HCT116 (cell line): Measurements from ENCODE around the gene KRTAP19-8. TPM values are rescaled to one million over a fixed set of nuclear protein-coding genes. Genes with fewer than 3 reads are reported as not detected.

Experiments used
- ATAC-seq: fragments of 200-7000 bp; cut with Tn5 transposase; 2 replicates; pipeline ENCODE4 v1.9.1; 2020; ENCODE audit warnings: mild to moderate bottlenecking, moderate library complexity
- BruUV-seq: library from RNA; stranded (reverse); fragments of 400-500 nt; replicated peaks from 2 replicates; lab custom pipeline; 2021; lab: Mats Ljungman, UMichigan
- CTCF ChIA-PET: fragments of 300-600 bp; sonication (Branson Sonifier 250); formaldehyde crosslinking; loops from one replicate; lab custom pipeline; 2021; ENCODE audit warnings: antibody characterized with exemption; lab: Charles Lee
- POLR2A ChIA-PET: fragments of 300-600, 350-600 bp; sonication (Branson Sonifier 250); formaldehyde crosslinking; loops from one replicate; lab custom pipeline; 2021; ENCODE audit warnings: antibody characterized with exemption; lab: Charles Lee
- RAD21 ChIA-PET, 2 experiments: fragments of 300-600 bp; sonication (Branson Sonifier 250); formaldehyde crosslinking; loops; one replicate each; lab custom pipeline; 2023; ENCODE audit warnings: low total read pairs in 2 of 2; ENCODE audit not compliant: uncharacterized antibody in 2 of 2, unreplicated experiment in 2 of 2, low non-redundant PET in 1 of 2; lab: Charles Lee
- DNase-seq: peaks from one replicate; pipeline ENCODE4 v3.0.0-alpha.2; 2010; ENCODE audit warnings: low read depth, low spot score
- H2AFZ ChIP-seq: fragments of 200-600 bp; shearing (Covaris generic), sonication (generic); 2 replicates; pipeline ENCODE4 v1.6.1; 2017; ENCODE audit warnings: low read depth, mixed run types, mixed read lengths, antibody characterized with exemption, low read length; ENCODE audit not compliant: poor library complexity, severe bottlenecking
- H3K27ac ChIP-seq: 2 replicates; pipeline ENCODE4 v1.5.1; 2012; ENCODE audit warnings: low read depth, low read length
- H3K27me3 ChIP-seq: fragments of 200-600 bp; sonication (generic); 2 replicates; pipeline ENCODE4 v1.6.1; 2016; ENCODE audit warnings: mixed run types, low read length, mixed read lengths; ENCODE audit not compliant: insufficient read depth
- H3K36me3 ChIP-seq, 2 experiments: fragments of 200-500 bp in 1 of 2; fragments of 200-600 bp in 1 of 2; sonication (Bioruptor generic) in 1 of 2; sonication (generic) in 1 of 2; 2 replicates each; pipeline versions ENCODE4 v1.5.1 to v1.6.1; 2014 to 2016; ENCODE audit warnings: low read length in 2 of 2, inconsistent platforms in 1 of 2, mixed read lengths in 1 of 2, mixed run types in 1 of 2; ENCODE audit not compliant: insufficient read depth in 2 of 2, control insufficient read depth in 1 of 2
- H3K4me1 ChIP-seq, 2 experiments: fragments of 200-600 bp in 1 of 2; sonication (generic) in 1 of 2; 2 replicates each; pipeline versions ENCODE4 v1.5.1 to v1.6.1; 2012 to 2017; ENCODE audit warnings: low read length in 2 of 2, inconsistent platforms in 1 of 2, mild to moderate bottlenecking in 1 of 2, mixed read lengths in 1 of 2, mixed run types in 1 of 2, moderate library complexity in 1 of 2; ENCODE audit not compliant: insufficient read depth in 2 of 2, control insufficient read depth in 1 of 2
- H3K4me2 ChIP-seq: fragments of 200-600 bp; sonication (generic); 2 replicates; pipeline ENCODE4 v1.6.1; 2017; ENCODE audit warnings: mixed run types, low read length, mixed read lengths
- H3K4me3 ChIP-seq, 2 experiments: fragments of 200-600 bp in 1 of 2; sonication (generic) in 1 of 2; replicated peaks in 1 of 2; 2 replicates each; pipeline ENCODE4 v1.5.1; 2011 to 2016; ENCODE audit warnings: low read length in 2 of 2, control low read depth in 1 of 2, low read depth in 1 of 2, mild to moderate bottlenecking in 1 of 2, mixed read lengths in 1 of 2, mixed run types in 1 of 2
- H3K79me2 ChIP-seq: fragments of 200-600 bp; sonication (generic); 2 replicates; pipeline ENCODE4 v1.6.1; 2017; ENCODE audit warnings: mild to moderate bottlenecking, mixed run types, low read length, moderate library complexity, mixed read lengths; ENCODE audit not compliant: insufficient read depth
- H3K9ac ChIP-seq: fragments of 200-600 bp; sonication (generic); 2 replicates; pipeline ENCODE4 v1.6.1; 2016; ENCODE audit warnings: low read length, mixed read lengths
- H3K9me2 ChIP-seq: fragments of 200-600 bp; sonication (generic), shearing (Covaris generic); 2 replicates; pipeline ENCODE4 v1.6.1; 2017; ENCODE audit warnings: mixed run types, mild to moderate bottlenecking, moderate library complexity; ENCODE audit not compliant: insufficient read depth
- H3K9me3 ChIP-seq, 2 experiments: fragments of 200-500 bp in 1 of 2; fragments of 200-600 bp in 1 of 2; sonication (Bioruptor generic) in 1 of 2; sonication (generic) in 1 of 2; 2 replicates each; pipeline ENCODE4 v1.6.1; 2014 to 2017; ENCODE audit warnings: low read length in 2 of 2, mixed read lengths in 2 of 2, inconsistent platforms in 1 of 2, low read depth in 1 of 2, mild to moderate bottlenecking in 1 of 2, mixed run types in 1 of 2, moderate library complexity in 1 of 2; ENCODE audit not compliant: control insufficient read depth in 1 of 2, insufficient read depth in 1 of 2
- H4K20me1 ChIP-seq: fragments of 200-600 bp; sonication (generic), shearing (Covaris generic); 2 replicates; pipeline ENCODE4 v1.6.1; 2017; ENCODE audit warnings: mixed run types, mild to moderate bottlenecking, moderate library complexity; ENCODE audit not compliant: insufficient read depth
- ELF1 ChIP-seq: IDR thresholded peaks from 2 replicates; pipeline ENCODE4 v1.6.1; 2012; ENCODE audit warnings: low read depth, borderline replicate concordance
- EZH2phosphoT487 ChIP-seq: fragments of 200-600 bp; IDR thresholded peaks from 2 replicates; pipeline ENCODE4 v1.6.1; 2018; ENCODE audit warnings: antibody characterized with exemption, borderline replicate concordance
- POLR2A ChIP-seq: IDR thresholded peaks from 2 replicates; pipeline ENCODE4 v1.7.0; 2011; ENCODE audit warnings: borderline replicate concordance; ENCODE audit not compliant: insufficient read depth, insufficient read length; ENCODE audit errors: extremely low read depth
- SRF ChIP-seq: IDR thresholded peaks from 2 replicates; pipeline ENCODE4 v1.6.1; 2012; ENCODE audit warnings: low read depth
- YY1 ChIP-seq: IDR thresholded peaks from 2 replicates; pipeline ENCODE4 v1.6.1; 2011; ENCODE audit warnings: low read length, low read depth, moderate library complexity, mild to moderate bottlenecking; ENCODE audit not compliant: insufficient replicate concordance; ENCODE audit errors: extremely low read depth
- ZFX ChIP-seq: fragments of 450-650 bp; IDR thresholded peaks from 2 replicates; pipeline ENCODE4 v1.6.1; 2017
- ZNF274 ChIP-seq: fragments of 200-500 bp; sonication (Bioruptor generic); IDR thresholded peaks from 2 replicates; pipeline ENCODE4 v1.6.1; 2014; ENCODE audit warnings: mild to moderate bottlenecking, low read depth, low read length, inconsistent platforms
- intact Hi-C: fragments of 100-400 bp; cut with micrococcal nuclease; formaldehyde crosslinking; loops from 2 replicates; pipeline ENCODE4 v1.10.0; 2022
- total RNA-seq: library from RNA; stranded (reverse); gene quantifications from one replicate; pipeline ENCODE4 v1.2.1, GENCODE V29; 2021; ENCODE audit not compliant: unreplicated experiment
- TF ChIP-seq, protein P1 (sequence below): IDR thresholded peaks from 2 replicates; pipeline ENCODE4 v1.6.1; 2011; ENCODE audit warnings: mild to moderate bottlenecking, low read length, moderate library complexity; ENCODE audit not compliant: insufficient replicate concordance; ENCODE audit errors: extremely low read depth
- TF ChIP-seq, protein P2 (sequence below), 3 experiments: fragments of 200-600 bp in 1 of 3; sonication (generic) in 1 of 3; IDR thresholded peaks in 2 of 3; conservative IDR thresholded peaks in 1 of 3; 2 replicates each; pipeline ENCODE4 v1.5.1; 2012 to 2017; ENCODE audit warnings: low read depth in 2 of 3, low read length in 2 of 3, antibody characterized with exemption in 1 of 3, borderline replicate concordance in 1 of 3, control low read depth in 1 of 3, mild to moderate bottlenecking in 1 of 3, mixed read lengths in 1 of 3, mixed run types in 1 of 3, moderate library complexity in 1 of 3; ENCODE audit not compliant: insufficient read depth in 1 of 3

The KRTAP19-8 gene
- total RNA-seq, 1 experiment from 2014 or later = not detected

DNA sequence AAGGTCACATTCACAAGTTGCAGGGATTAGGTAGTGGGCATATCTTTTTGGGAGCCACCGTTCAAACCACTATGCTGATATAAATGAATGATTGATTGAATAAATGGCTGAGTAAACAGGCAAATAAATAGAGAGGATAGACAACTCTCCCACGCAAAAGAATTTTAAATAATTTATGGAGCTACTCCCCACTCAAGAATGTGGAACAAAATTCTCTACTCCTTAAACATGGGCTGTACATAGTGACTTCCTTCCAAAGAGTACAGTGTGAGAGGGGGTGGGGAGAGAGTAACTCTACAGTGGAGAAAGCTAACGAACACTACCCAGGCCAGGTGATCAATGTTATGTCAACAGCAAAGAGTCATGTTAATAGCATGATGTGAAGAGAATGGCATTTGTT, 40.7 kb downstream of the KRTAP19-8 start:
- Histone ChIP-seq H2AFZ (no peak overlapping the region), H3K9me3 (no peaks in the 10 kb centered on the region), H3K4me2 (no peak overlapping the region), H3K27me3 (no peaks in the 10 kb centered on the region), H3K79me2 (no peaks in the 10 kb centered on the region), H3K4me3 (no peak overlapping the region), H3K9ac (no peak overlapping the region), H3K4me1 (no peaks in the 10 kb centered on the region), H3K9me2 (no peaks in the 10 kb centered on the region), H4K20me1 (no peaks in the 10 kb centered on the region), H3K36me3 (no peaks in the 10 kb centered on the region), H3K27ac (no peak overlapping the region)
- ChIA-PET POLR2A (no interaction called here), CTCF (no interaction called here), RAD21 (no interaction called here)
- TF ChIP-seq SRF = no peak
- TF ChIP-seq ELF1 = no peak
- no peak for TF ChIP-seq ZFX
- TF ChIP-seq, protein P1, sequence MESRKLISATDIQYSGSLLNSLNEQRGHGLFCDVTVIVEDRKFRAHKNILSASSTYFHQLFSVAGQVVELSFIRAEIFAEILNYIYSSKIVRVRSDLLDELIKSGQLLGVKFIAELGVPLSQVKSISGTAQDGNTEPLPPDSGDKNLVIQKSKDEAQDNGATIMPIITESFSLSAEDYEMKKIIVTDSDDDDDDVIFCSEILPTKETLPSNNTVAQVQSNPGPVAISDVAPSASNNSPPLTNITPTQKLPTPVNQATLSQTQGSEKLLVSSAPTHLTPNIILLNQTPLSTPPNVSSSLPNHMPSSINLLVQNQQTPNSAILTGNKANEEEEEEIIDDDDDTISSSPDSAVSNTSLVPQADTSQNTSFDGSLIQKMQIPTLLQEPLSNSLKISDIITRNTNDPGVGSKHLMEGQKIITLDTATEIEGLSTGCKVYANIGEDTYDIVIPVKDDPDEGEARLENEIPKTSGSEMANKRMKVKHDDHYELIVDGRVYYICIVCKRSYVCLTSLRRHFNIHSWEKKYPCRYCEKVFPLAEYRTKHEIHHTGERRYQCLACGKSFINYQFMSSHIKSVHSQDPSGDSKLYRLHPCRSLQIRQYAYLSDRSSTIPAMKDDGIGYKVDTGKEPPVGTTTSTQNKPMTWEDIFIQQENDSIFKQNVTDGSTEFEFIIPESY = no peak
- no peak for TF ChIP-seq YY1
- no peak for TF ChIP-seq ZNF274
- TF ChIP-seq POLR2A = no peak
- TF ChIP-seq EZH2phosphoT487 = no peak
- TF ChIP-seq, protein P2, sequence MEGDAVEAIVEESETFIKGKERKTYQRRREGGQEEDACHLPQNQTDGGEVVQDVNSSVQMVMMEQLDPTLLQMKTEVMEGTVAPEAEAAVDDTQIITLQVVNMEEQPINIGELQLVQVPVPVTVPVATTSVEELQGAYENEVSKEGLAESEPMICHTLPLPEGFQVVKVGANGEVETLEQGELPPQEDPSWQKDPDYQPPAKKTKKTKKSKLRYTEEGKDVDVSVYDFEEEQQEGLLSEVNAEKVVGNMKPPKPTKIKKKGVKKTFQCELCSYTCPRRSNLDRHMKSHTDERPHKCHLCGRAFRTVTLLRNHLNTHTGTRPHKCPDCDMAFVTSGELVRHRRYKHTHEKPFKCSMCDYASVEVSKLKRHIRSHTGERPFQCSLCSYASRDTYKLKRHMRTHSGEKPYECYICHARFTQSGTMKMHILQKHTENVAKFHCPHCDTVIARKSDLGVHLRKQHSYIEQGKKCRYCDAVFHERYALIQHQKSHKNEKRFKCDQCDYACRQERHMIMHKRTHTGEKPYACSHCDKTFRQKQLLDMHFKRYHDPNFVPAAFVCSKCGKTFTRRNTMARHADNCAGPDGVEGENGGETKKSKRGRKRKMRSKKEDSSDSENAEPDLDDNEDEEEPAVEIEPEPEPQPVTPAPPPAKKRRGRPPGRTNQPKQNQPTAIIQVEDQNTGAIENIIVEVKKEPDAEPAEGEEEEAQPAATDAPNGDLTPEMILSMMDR (IDR thresholded peaks at IDR 0.05 in 2 of 3, conservative IDR thresholded peaks at IDR 0.05 in 1 of 3; ENCODE audit: borderline replicate concordance in 1 of 3, insufficient read depth in 1 of 3, low read depth in 2 of 3, low read length in 2 of 3) = no peak
- intact Hi-C loops = no loop called here
- ATAC-seq = no peak
- no peak for DNase-seq
- no TSS peak for BruUV-seq
